ENCODE data around the gene UCK2. TPM values are rescaled to one million over a fixed set of nuclear protein-coding genes. Genes with fewer than 3 reads are reported as not detected.

UCK2 gene
- total RNA-seq, 1 experiment from 2014 or later, result 77.9 TPM

- H3K4me2 ChIP-seq (ENCODE audit: insufficient read depth, insufficient read length, low read length), result no peak overlapping the region
- no peak overlapping the region for H2AK5ac ChIP-seq (ENCODE audit: insufficient read length, low read length)
- H4K8ac ChIP-seq (replicated peaks; ENCODE audit: insufficient read length, low read depth, low read length), result no peak overlapping the region
- no peaks in the 10 kb centered on the region for H3K27me3 ChIP-seq (ENCODE audit: insufficient read depth, low read length)
- H3K9me3 ChIP-seq (ENCODE audit: control insufficient read depth, low read depth, low read length), result no peaks in the 10 kb centered on the region
- no peak for TF ChIP-seq CTCF (conservative IDR thresholded peaks at IDR 0.05)
- no peak overlapping the region for H2AFZ ChIP-seq (ENCODE audit: low read length)
- no peak overlapping the region for H3K56ac ChIP-seq (ENCODE audit: insufficient read length, low read depth, low read length)
- no peak overlapping the region for H3K9ac ChIP-seq (ENCODE audit: extremely low read depth, insufficient read length, low read length)
- H3K27ac ChIP-seq (ENCODE audit: insufficient read length, low read depth, low read length), result no peak overlapping the region
- Mint-ChIP-seq H3K9me3 (peaks cover 22 to 36% of the 10 kb centered on the region in 2 experiments), H3K4me3 (no peak overlapping the region), H3K4me1 (peaks cover 24 to 34% of the 10 kb centered on the region in 2 experiments), H3K27ac (no peak overlapping the region), H3K36me3 (ENCODE audit: insufficient read depth in 1 of 3, low read depth in 3 of 3) (peaks cover 42 to 54% (median 49%) of the 10 kb centered on the region in 3 experiments), H3K27me3 (ENCODE audit: low read depth) (no peaks in the 10 kb centered on the region)
- H2BK12ac ChIP-seq (ENCODE audit: insufficient read length, low read depth, low read length), result no peak overlapping the region
- H3K4me1 ChIP-seq (ENCODE audit: insufficient read depth, low read length), result no peaks in the 10 kb centered on the region; the same call in 1 of the 2 replicates
- no peak overlapping the region for H2BK20ac ChIP-seq (ENCODE audit: low read depth, low read length, poor library complexity, severe bottlenecking)
- H2BK120ac ChIP-seq (ENCODE audit: low read depth, low read length, poor library complexity, severe bottlenecking), result no peak overlapping the region
- no peak overlapping the region for H3K23ac ChIP-seq (ENCODE audit: insufficient read length, low read depth, low read length)
- no peak overlapping the region for H3K14ac ChIP-seq (ENCODE audit: insufficient read depth, low read length)
- H4K91ac ChIP-seq (ENCODE audit: insufficient read length, low read depth, low read length), result no peak overlapping the region
- H4K20me1 ChIP-seq (ENCODE audit: control insufficient read depth, insufficient read depth, insufficient read length), result no peaks in the 10 kb centered on the region
- no peaks in the 10 kb centered on the region for H3K23me2 ChIP-seq (ENCODE audit: insufficient read length, low read depth, low read length, poor library complexity, severe bottlenecking)
- no peak for DNase-seq
- H3K79me1 ChIP-seq (ENCODE audit: insufficient read depth, low read depth, low read length, poor library complexity, severe bottlenecking), result peaks cover 7% of the 10 kb centered on the region
- H3K18ac ChIP-seq (ENCODE audit: insufficient read length, low read depth, low read length), result no peak overlapping the region
- H4K5ac ChIP-seq (ENCODE audit: insufficient read length, low read depth, low read length), result no peak overlapping the region
- peaks cover 56% of the 10 kb centered on the region; the same call in 1 of the 2 replicates for H3K79me2 ChIP-seq (ENCODE audit: insufficient read depth, low read length)
- no peak overlapping the region for H3K4ac ChIP-seq (ENCODE audit: low read depth, low read length)
- no peak overlapping the region for H3T11ph ChIP-seq (ENCODE audit: low read length)
- no CpG with 5 or more reads among the region's 7 CpGs for WGBS (ENCODE audit: extremely low coverage, insufficient read length, low lambda C conversion rate)
- no peak overlapping the region for H2BK15ac ChIP-seq (ENCODE audit: low read depth, low read length)
- no peak overlapping the region for H2BK5ac ChIP-seq (ENCODE audit: insufficient read length, low read length)
Observed at GRCh38 chr1:165877940-165878556, 50.6 kb downstream of the UCK2 start.
